HG02763 (cell line): ENCODE data around the gene FUT7.

Experiments used
- ATAC-seq: cut with Tn5 transposase; IDR thresholded peaks from one replicate; pipeline ENCODE4 v1.9.1; 2021; ENCODE audit warnings: mild to moderate bottlenecking, moderate library complexity; ENCODE audit not compliant: unreplicated experiment

Gene FUT7

DNA sequence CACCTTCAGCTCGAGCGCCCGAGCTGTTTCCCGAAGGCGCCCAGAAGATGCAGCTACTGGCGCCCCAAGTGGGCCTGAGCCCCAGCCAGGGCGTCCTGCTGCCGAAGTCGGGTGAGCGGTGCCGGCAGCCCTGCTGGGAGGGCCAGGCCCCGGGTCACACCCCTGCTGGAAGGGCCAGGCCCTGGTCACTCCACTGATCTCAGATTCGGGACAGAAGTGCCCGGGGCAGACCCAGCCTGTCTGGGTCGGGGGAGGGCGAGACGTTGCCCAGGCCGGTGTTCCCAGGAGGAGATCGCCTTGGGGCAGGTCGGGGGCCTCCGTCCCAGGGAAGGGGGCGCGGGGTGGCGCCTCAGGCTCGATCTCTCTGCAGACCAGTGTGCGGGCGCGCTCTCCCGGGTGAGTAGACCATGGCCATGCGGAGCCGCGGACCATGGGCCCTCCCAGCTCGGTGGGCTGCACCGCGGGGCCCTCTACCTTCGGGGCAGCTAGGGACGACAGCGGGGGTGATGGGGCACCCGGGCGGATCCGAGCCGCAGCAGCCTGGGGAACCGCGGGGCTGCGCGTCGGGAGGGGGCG, 46.8 kb downstream of the FUT7 start:
- no peak for ATAC-seq

DNA sequence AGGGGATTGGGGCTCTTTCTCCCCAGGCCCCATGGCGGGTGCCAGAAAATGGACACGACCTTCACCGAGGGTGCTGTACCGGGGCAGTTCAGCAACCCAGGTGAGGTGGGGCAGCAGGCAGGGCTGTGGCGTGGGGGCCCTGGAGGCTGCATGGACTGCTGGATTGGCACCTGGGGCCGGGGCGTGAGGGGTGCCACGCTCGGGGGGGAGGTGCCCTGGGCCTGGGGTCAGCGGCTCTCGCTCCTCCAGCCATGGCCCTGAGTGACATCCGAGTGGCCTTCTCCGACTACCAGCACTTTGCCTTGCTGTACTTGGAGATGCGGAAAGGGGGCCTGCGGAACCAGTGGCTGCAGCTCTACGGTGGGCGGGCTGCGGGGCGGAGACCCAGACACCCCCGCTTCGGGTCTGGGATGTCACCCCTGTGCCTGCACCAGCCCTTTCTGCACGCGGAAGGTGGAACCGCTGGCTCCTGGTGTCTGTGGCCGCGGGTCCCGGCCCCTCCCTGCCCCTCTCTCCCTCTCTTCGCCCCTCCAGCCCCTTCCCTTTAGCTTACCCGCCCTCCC, 47.3 kb downstream of the FUT7 start:
- no peak for ATAC-seq

- ATAC-seq, result no peak
Measured at GRCh38 chr9:136983656-136984314, 48.1 kb downstream of the FUT7 start.

DNA sequence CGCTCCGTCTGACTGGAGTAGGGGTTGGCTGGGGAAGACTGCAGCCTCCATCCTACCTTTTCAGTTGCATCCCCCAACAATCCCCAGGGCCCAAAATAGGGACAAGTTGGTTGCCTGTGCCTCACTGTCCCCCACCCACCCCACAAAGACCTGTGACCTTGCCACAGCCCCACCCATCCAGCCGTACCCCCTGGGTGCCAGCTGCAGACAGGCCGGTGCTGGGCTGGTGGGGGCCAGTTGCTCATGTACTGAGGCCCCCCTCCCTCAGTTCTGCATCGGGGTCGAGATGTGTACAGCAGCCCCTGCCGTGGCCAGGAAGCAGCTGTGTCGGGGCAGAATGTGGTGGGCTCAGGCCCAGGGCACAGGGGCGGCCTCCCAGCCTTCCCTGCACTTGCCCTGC, 48.7 kb downstream of the FUT7 start:
- ATAC-seq, result no peak

DNA sequence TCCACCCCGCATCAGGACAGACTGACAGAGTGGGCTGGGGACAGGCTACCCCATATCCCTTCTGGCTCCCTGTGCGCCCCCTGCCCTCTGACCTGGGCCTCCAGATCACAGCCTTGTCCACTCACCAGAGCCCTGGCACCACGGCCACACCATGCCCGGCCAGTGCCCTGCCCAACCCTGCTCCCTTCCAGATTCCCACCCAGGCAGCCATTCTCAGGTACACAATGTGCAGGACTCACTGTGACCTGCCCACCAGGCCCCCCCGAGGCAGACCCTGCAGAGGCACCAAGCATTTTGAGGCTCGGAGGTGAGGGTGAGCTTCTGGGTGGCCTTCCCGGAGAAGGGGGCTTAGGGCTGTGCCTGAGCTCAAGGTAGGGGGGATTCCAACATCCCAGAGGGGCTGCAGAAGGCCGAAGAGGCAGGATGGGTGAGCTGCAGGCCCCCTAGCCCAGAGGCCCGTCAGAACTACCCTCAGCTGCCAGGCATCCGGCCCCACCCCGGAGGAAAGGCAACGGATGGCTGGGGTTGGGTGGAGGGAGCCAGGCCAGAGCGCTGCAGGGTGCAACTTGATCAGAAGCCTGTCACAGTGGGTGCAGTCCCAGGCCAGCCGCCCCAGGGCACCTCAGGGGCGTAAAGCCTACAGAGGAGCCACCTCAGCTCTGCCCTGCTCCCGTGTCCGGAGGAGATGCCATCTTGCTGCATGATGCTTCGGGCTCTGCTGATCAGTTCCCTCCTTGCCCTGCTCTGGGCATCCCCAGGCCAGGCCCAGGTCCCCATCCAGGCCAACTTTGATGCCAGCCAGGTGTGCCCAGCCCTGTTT, 49.4 kb downstream of the FUT7 start, which contains the start of gene LCNL1:
Gene LCNL1, plus strand, starts transcription at position 762 of the 820 bp plus-strand sequence. CDS start 594 bp downstream, outside the sequence.
- ATAC-seq, result no peak

- ATAC-seq, result no peak
Measured at GRCh38 chr9:136981588-136982231, 50.2 kb downstream of the FUT7 start.

DNA sequence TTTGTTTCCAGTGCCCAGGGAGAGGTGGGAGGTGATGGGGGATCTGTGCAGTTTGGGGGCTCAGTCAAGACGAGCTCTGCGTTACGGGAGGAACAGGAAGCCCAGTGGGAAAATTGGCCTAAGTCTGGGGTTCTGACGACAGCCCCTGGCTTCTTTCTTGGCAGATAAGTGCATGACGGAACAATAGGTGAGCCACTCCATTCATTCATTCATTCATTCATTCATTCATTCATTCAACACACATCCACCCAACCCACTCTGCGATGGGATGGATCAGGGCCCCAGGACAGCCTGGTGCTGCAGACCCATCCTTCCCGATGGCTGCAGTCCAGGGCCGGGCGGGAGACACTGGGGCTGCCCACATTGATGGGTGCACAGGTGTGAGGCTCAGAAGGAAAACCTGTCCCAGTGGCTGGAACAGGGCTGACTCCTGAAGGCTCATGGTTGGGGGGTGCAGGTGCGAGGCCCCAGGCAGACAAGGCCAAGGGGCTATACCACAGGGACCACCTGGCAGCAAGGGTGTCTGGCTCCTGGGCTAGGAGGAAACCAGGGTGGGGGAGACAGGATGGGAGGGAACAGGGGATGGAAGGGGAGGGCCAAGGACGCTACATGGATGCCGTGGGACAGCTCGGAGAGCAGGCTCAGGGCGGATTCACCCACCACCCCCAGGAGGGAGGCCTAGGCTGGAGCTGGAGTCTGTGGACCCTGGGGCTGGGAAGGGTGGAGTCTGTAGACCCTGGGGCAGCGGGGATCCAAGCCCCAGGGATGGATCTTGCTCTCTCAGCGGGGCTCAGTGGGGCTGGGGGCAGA, 51.0 kb downstream of the FUT7 start:
- ATAC-seq, result no peak
